G401 (cell line): ENCODE measurements around the gene STX7. TPM values are rescaled to one million over a fixed set of nuclear protein-coding genes. Genes with fewer than 3 reads are reported as not detected.

ENCODE experiments used
- DNase-seq: peaks from one replicate; pipeline ENCODE4 v3.0.0-alpha.2; 2015; ENCODE audit warnings: low spot score
- in situ Hi-C: cut with HindIII; loops from 2 replicates; pipeline ENCODE4 v1.10.0; 2016; ENCODE audit warnings: low sequenced_read_pairs, mixed read lengths
- total RNA-seq: library from RNA; depleted of rRNA; stranded (reverse); fragments of >200 nt; shearing (Covaris generic); gene quantifications from 2 replicates; pipeline ENCODE4 v1.2.3, GENCODE V29; 2014

The STX7 gene
- total RNA-seq, 1 experiment from 2014 or later: 3.5 TPM

DNA sequence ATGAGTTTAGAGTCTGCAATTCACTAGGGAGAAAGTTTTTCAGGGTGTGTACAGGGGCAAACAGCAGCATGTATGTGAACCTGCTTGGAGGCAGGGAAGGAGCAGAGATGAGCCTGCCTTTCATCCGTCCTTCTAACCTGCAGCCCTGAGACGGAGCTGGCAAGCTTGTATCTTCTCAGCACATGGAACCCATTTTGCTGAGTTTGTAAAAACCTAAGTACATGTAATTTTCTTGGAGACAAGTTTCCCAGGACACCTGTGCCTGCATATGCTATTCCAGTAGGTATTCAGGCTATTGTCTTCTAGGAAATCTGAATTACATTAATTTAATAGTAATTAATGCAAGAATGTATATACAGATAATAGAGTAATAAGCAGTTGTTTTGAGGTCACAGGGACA, 82.8 kb downstream of the STX7 start:
- DNase-seq: no peak
- in situ Hi-C loops: no loop called here

DNA sequence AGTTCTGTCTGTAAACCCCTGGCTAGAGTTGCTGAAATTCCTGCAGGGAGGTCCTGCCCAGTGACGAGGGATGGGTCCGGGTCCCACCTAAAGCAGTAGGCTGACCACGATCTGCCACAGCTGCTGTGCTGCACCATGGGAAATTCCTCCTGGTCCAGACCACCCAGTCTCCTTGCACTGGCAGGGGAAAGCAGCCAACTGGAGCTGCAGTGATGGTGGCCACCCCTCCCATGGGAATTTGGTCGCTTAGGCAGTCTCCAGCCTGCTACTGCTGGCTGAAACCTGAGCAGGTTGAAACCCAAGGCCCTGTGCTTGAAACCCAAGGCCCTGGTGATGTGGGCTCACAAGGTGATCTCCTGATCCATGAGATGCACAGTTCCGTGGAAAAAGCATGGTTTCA, 87.7 kb downstream of the STX7 start:
- in situ Hi-C loops: no loop called here

DNA sequence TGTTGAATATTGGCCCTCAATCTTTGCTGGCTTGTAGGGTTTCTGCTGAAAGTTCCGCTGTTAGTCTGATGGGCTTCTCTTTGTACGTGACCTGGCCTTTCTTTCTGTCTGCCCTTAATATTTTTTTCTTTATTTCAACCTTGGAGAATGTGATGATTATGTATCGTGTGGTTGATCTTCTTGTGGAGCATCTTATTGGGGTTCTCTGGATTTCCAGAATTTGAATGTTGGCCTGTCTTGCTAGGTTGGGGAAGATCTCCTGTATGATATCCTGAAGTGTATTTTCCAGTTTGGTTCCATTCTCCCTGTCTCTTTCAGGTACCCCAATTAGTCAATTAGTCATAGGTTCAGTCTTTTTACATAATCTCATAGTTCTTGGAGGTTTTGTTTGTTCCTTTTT, 89.1 kb downstream of the STX7 start:
- in situ Hi-C loops: no loop called here
- DNase-seq: no peak

More for the DNA sequence above, 87.7 kb downstream of the STX7 start:
- no peak for DNase-seq

DNA sequence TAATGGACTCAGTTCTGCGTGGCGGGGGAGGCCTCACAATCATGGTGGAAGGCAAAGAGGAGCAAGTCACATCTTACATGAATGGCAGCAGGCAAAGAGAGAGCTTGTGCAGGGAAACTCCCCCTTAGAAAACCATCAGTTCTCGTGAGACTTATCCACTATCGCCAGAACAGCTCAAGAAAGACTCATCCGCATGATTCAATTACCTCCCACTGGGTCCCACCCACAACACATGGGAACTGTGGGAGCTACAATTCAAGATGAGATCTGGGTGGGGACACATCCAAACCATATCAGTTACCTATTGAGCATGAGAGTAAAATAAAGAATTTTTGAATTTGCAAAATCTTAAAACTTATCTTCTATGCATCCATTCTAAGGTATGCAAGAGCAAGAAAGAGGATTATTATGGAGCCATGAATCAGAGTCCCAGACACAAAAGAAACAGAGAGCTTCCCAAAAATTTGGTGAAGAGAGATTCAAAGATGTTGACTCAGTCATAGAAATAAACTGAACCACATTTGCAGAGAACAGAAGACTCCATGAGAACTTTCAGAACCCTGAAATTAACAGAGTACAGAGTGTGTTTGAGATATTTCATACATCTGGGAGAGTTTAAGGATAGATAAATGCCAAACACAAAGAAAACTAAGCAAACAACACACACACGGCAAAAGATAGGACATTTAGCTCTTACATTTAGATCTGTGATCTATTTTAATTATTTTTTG, 94.5 kb downstream of the STX7 start:
- in situ Hi-C loops: no loop called here
- DNase-seq: no peak

DNA sequence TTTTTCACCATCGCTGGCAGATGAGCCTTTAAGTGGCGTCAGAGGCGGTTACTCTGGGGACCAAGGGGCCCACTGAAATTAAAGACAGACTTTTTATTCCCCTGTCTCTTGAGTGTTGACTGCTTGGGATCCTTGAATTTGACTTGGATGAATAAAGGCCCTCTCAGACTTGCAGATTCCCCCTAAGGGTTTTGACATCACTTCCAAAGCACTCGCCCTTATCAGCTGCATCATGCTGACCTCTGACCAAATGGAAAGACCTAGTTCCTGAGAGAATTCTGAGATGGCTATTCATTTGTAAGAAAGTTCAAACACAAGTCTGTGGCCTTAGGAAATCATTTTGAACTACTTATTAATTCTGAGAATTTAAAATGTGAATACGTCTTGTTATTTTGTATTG, 98.2 kb downstream of the STX7 start:
- DNase-seq: no peak
- in situ Hi-C loops: no loop called here

DNA sequence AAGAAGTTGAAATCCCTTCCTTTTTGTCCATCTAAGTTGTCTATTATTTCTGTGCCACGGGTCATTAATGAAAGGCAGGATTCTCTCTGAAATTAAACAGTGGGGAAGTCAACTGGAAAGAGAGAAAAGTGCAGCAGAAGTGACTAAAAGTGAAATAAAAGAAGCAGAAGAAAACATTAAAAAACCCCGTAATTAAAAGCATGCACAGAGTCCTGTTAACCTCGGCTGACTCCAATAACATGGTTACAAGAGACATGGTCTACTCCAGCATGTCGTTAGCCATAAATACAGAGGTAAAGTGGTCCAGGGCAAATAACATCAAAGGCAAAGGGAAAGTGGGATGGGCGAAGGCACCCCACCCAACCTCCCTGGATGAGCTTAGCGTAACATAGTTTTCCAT, 98.6 kb downstream of the STX7 start:
- in situ Hi-C loops: no loop called here

DNA sequence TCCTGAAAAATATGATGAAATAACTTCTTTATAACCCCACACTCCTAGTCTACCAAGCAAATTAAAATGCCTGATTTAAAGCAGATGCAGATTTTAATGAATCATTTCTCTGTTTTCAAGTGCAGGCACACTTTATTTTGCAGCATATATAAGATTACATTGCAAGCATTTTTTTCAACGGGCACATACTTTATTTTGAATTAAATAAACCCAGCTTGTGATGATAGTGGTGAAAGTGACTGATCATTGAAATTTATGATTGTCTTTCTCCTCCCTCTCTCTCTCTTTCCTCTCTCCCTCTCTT, 99.5 kb downstream of the STX7 start:
- no peak for DNase-seq
- in situ Hi-C loops: no loop called here

More for the DNA sequence above, 98.6 kb downstream of the STX7 start:
- no peak for DNase-seq

DNA sequence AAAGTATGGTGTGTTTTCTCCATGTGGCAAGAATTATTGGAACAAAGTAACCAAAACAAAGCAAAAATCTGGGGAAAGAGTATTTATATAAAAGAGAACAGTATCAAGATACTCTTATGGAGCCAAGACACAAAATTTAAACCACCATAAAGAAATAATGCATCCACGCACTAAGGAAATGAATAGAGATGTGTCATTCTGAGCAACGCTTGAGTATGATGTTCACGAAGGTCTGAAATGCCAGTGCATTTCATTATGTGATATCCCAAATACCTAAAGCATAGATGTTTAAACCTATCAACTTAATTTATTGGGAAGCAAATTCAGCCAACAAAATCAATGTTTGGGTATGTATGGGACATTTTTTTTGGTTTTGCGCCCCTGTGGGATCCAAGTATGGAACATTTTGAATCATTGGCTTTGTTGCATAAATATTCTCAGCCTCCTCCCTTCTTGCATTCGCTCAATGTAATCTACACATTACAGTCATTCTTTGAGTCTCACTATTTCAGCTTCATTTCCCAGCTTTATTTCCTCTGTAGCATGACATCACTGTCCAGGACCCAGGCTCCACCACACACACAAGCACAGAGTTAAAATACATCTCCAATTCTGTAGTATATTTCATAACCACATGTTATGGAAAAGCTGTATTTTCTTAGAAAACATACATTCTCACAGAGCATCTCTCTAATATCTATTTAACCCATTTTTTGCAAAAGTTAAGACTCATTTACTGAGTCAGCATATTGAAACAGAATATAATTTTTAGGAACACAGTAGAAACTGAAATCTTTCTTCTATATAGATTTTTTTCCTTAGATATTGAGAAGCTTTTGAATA, 100.0 kb downstream of the STX7 start:
- no peak for DNase-seq
- in situ Hi-C loops: no loop called here

DNA sequence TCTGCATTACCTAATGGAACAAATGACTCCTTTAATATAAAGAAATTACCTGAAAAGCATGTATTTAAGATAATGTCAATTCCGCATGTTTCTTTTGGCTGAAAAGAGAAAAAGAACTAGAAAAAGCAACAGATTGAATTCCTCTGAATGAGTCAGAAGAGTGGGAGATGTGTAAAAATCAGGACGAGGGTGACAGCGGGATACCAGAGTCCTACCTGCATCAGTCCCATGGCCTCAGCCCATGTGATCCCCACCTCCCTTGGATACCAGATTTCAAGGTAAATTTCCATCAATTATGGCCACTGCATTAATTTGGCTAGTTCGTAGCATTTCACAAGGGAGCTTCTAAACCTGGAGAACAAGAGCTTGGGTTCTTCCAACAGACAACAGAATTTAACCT, 101.6 kb downstream of the STX7 start:
- DNase-seq: no peak

DNA sequence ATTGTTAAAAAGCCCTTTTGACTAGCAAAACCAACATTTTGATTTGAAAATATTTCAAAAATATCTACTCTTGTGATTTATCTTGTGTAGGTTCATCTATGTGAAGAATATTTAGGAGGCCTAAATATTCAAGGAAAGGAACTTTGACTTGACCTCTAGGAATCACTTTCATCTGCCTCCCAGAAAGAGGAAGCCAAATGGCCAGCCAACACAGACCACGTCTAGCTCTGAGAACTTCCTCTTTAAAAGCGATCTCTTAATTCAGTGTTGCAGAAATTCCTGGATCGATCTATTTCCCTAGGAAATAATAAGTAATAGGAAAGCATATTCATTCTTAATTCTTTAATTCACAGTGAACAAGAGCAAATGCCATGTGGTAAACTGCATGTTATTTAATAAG, 102.1 kb downstream of the STX7 start:
- in situ Hi-C loops: no loop called here
- DNase-seq: no peak

More for the DNA sequence above, 101.6 kb downstream of the STX7 start:
- in situ Hi-C loops: no loop called here

DNA sequence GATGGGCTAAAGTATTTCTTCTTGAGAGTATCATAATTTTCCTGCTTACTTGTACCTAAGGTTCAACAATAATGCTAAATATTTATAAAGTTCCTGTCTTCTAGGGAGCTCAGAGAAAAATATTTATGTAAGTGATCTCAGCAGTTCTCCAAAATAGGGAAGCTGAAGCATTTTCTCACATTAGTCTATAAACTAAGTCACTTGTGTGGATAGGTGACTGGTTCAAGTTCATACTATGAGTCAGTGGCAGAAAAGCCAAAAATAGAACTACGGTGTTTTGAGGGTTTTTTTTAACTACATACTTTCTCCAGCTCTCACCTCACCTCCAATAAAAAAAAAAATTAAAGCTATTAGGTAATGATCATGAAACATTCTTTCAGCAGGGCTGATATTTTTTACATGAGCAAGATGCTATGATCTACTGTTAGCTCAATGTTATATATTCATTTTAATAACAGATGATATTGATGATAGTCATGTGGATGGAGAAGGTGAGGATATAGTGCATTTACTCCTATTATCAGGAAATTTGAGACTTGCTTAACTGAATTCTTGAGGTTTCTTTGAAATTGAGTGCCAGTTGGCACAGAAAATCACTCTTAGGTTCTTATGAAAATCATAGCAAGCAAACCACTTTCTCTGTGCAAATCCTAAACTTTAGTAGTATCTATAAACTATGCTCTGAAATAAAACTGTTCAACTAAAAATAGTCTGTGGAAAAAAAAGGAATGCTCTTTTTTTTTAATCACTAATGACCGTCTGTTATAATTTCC, 107.6 kb downstream of the STX7 start:
- in situ Hi-C loops: no loop called here
- no peak for DNase-seq

DNA sequence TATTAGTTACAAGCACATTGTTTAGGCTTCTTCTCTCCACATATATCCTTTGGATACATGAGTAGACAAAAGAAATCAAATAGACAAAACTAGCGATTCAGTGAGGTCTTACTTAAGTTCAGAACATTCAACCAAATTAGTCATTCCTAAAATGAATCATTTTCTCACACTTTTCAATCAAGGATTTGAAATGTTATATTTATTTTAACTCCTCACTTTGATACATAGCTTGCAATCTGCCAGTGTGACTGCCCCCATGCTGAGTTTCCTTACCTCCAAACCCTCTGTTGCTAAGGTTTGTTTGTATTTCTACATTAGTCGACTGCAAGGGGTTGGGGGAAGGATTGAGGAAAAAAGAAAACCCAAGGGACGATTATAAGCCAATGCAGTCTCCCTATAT, 108.2 kb downstream of the STX7 start:
- DNase-seq: no peak
- in situ Hi-C loops: no loop called here

DNA sequence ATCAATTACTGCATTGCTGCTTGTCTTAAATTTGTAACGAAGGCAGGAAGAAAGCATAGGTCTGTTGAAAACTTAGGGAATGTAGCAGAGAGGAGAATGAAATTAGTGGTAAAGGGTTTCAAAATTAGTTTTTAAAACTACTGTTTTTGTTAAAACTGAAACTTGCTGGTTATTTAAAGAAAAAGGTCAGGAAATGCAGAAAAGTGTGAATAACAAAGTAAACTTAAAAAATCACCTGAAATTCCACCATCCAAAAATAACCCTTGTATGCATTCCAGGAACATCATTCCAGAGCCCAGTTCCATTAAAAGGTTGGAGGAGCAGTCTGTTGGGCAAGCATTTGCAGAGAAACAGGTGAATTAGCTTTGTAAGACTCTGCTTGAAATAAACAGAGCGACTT, 108.6 kb downstream of the STX7 start:
- DNase-seq: no peak
- in situ Hi-C loops: no loop called here

DNA sequence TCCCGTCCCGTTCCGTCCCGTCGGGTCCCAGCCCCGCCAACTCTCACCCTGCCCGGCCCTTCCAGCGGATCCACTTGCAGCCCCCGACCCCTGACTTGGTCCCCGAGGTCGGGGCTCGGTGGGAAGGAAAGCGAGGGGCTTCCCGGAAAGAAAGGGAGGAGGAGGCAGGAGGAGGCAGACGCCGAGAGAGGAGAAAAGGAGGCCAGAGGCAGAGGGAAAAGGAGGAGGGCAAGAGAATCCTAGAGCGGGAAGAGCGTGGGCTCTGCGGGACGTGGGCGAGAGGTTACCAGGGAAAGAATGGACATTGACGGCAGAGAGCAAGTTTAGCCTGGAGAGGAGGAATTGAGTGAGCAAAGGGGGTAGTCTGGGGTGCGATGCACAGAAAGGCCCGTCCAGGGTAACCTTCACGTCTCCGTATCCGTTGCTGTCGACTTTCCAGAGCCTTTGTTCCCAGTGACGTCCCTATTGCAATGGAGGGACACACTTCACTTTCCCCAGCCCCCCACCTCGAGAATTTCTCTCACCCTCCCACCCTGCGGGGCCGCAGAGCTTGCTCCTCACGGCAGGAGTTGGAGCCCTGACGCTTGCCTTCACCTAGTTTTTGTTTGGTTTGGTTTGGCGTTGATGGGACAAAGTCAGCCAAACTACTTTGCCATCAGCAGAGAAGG, 111.2 kb downstream of the STX7 start:
- DNase-seq: no peak
- in situ Hi-C loops: no loop called here

DNA sequence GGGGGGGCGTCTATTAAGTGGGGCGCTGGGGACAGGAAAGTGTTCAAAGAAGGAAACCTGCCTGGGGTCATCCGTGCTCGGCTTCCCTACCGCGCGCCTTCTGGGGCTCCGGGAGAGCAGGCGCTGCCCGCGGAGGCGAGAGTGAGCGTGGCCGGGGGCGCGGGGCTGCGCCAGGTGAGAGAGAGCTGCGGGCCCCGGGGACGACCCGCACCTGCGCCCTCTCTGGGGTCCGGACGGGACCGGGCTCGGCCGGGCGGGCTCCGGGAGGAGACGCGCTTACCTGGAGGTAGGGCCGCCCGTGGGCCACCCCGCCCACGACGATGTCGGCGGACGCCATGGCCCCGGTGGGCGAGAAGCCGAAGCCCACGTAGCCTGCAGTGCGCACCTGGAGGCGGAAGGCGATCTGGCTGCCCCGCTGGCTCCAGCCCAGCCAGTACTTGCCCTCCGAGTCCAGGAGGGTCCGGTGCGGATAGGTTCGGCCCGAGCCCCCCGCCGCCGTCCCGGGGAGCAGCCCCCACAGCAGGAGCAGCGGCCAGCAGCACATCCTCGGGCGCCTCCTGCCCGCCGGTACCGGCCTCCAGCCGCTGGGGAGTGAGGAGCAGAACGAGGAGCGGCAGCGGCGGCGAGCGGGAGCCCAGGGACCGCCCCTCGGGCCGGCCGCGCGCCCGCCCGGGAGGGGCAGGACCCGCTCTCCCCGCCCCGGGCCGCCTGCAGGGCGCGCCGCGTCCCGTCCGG, 111.9 kb downstream of the STX7 start, which contains the start of gene MOXD1:
MOXD1 (minus strand) TSS at position 593 of the 735 bp plus-strand sequence; CDS start at position 544, 49 bp downstream.
- no peak for DNase-seq
- in situ Hi-C loops: no loop called here

DNA sequence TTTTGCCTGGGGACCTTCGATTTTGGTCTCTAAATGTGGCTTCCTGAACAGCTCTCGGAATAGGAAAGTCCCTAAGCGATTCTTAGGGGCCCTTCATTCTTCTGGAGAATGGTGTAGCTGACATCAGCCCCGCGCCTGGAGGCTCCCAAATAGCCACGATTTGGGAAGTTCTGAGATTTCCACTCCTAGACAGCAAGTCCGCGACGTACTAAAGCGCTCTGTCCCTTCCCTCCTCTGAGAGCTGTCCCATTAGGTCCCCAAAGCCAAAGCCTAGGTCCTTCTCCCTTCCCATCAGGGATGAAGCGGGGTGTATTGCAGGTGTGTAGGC, 112.4 kb downstream of the STX7 start:
- in situ Hi-C loops: no loop called here
- no peak for DNase-seq

DNA sequence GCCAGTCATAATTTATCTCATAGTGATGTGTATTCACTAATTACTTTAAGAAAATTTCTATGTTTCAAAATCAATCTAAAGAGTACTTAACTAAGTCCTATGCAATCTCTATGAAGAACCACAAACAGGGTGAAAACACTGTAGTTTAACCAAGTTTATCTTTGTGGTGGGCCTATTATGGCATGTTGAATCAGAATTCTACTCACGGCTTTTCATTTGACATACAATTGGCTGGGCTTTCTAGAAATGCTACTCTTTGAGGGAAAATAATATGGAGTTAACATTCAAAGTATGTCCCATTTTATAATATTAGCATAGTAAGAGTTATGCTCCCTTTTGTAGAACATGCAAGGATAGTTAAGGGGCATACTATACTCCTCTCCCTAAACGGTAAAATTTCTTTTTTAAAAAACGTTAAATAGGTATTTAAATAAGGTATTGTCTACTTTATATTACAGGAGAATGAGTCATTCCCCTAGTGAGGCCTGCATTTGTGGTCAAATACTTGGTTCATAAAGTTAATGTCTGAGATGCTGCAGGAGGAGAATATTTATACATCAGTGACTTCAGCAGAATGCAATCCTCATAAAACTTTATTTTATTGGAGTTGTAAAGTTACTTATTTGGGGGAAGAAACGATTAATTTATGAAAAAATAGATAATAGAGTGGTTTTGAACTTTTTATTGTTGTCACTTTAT, 113.4 kb downstream of the STX7 start:
- DNase-seq: no peak
- in situ Hi-C loops: no loop called here
